ENCODE data around the gene WDR1. TPM values are rescaled to one million over a fixed set of nuclear protein-coding genes. Genes with fewer than 3 reads are reported as not detected.

The WDR1 gene
- total RNA-seq, 1 donor from 2014 or later: 174 TPM

- DNase-seq: no peak
Measured at GRCh38 chr4:10036807-10037342, 79.7 kb downstream of the WDR1 start.

GRCh38 chr4:10035130-10035529, 81.5 kb downstream of the WDR1 start:
- no peak for DNase-seq

GRCh38 chr4:10034612-10035104, 81.9 kb downstream of the WDR1 start:
- DNase-seq: no peak

- DNase-seq: no peak
Measured at GRCh38 chr4:10034136-10034535, 82.5 kb downstream of the WDR1 start.

- no peak for DNase-seq
Measured at GRCh38 chr4:10033191-10033881, 83.3 kb downstream of the WDR1 start.

GRCh38 chr4:10032625-10033024, 84.0 kb downstream of the WDR1 start:
- no peak for DNase-seq

GRCh38 chr4:10031668-10032590, 84.7 kb downstream of the WDR1 start:
- no peak for DNase-seq

- no peak for DNase-seq
Measured at GRCh38 chr4:10030972-10031667, 85.5 kb downstream of the WDR1 start.

- DNase-seq: no peak
Measured at GRCh38 chr4:10029403-10029802, 87.2 kb downstream of the WDR1 start.

GRCh38 chr4:10028910-10029309, 87.7 kb downstream of the WDR1 start:
- DNase-seq: no peak

GRCh38 chr4:10026485-10026884, 90.1 kb downstream of the WDR1 start:
- no peak for DNase-seq

GRCh38 chr4:10025230-10025806, 91.3 kb downstream of the WDR1 start:
- DNase-seq: no peak

Small RNA genes lying within 50 kb of the gene (small RNA-seq; reads per million reads assigned to genes)
- gene AC093664.1 (ENCODE audit: low replicate concordance): not detected
- not detected for gene MIR3138 (ENCODE audit: low replicate concordance)
- gene RNA5SP155 (ENCODE audit: low replicate concordance): not detected

Other genes with a start within 250 kb of the WDR1 start
- gene SLC2A9, start 95.3 kb downstream of the WDR1 start, total RNA-seq: 7.1 TPM